ENCODE measurements around the gene SCO2.

The SCO2 gene

GRCh38 chr22:50503475-50504145, 21.8 kb downstream of the SCO2 start:
- TF ChIP-seq CTCF (IDR thresholded peaks at IDR 0.05; ENCODE audit: insufficient read depth, low read length, poor library complexity, severe bottlenecking): peak; percentile 17
- H3K27me3 ChIP-seq (replicated peaks; ENCODE audit: control insufficient read depth, insufficient read depth, low read length): no peaks in the 10 kb centered on the region
- peaks cover 20% of the 10 kb centered on the region for H3K36me3 ChIP-seq (ENCODE audit: control insufficient read depth, insufficient read depth, low read length)
- H3K4me3 ChIP-seq (replicated peaks; ENCODE audit: low read depth, low read length): no peak overlapping the region
- no peak for DNase-seq (ENCODE audit: extremely low read depth, insufficient read length)

- Histone ChIP-seq H3K4me3 (replicated peaks; ENCODE audit: low read depth, low read length) (no peak overlapping the region), H3K27me3 (replicated peaks; ENCODE audit: control insufficient read depth, insufficient read depth, low read length) (no peaks in the 10 kb centered on the region), H3K36me3 (ENCODE audit: control insufficient read depth, insufficient read depth, low read length) (peaks cover 20% of the 10 kb centered on the region)
- DNase-seq (ENCODE audit: extremely low read depth, insufficient read length): no peak
- TF ChIP-seq CTCF (IDR thresholded peaks at IDR 0.05; ENCODE audit: insufficient read depth, low read length, poor library complexity, severe bottlenecking): no peak
These were observed 22.5 kb downstream of the SCO2 start for GRCh38 chr22:50502628-50503474.

- no peak for TF ChIP-seq CTCF (IDR thresholded peaks at IDR 0.05; ENCODE audit: insufficient read depth, low read length, poor library complexity, severe bottlenecking)
- Histone ChIP-seq H3K36me3 (ENCODE audit: control insufficient read depth, insufficient read depth, low read length) (peaks cover 20% of the 10 kb centered on the region), H3K27me3 (replicated peaks; ENCODE audit: control insufficient read depth, insufficient read depth, low read length) (no peaks in the 10 kb centered on the region), H3K4me3 (replicated peaks; ENCODE audit: low read depth, low read length) (no peak overlapping the region)
- DNase-seq (ENCODE audit: extremely low read depth, insufficient read length): no peak
These were observed 23.3 kb downstream of the SCO2 start for GRCh38 chr22:50502096-50502495.

- Histone ChIP-seq H3K4me3 (replicated peaks; ENCODE audit: low read depth, low read length) (no peak overlapping the region), H3K36me3 (ENCODE audit: control insufficient read depth, insufficient read depth, low read length) (peaks cover 18% of the 10 kb centered on the region)
- no peak for TF ChIP-seq CTCF (IDR thresholded peaks at IDR 0.05; ENCODE audit: insufficient read depth, low read length, poor library complexity, severe bottlenecking)
These were observed 24.9 kb downstream of the SCO2 start for GRCh38 chr22:50500452-50500851.

GRCh38 chr22:50498322-50498890, 27.0 kb downstream of the SCO2 start:
- H3K36me3 ChIP-seq (ENCODE audit: control insufficient read depth, insufficient read depth, low read length): peaks cover 7% of the 10 kb centered on the region
- no peaks in the 10 kb centered on the region for H3K27me3 ChIP-seq (replicated peaks; ENCODE audit: control insufficient read depth, insufficient read depth, low read length)
- peak; percentile 72 for TF ChIP-seq CTCF (IDR thresholded peaks at IDR 0.05; ENCODE audit: insufficient read depth, low read length, poor library complexity, severe bottlenecking)
- no peak for DNase-seq (ENCODE audit: extremely low read depth, insufficient read length)
- no peak overlapping the region for H3K4me3 ChIP-seq (replicated peaks; ENCODE audit: low read depth, low read length)

More at GRCh38 chr22:50500452-50500851, 24.9 kb downstream of the SCO2 start:
- no peaks in the 10 kb centered on the region for H3K27me3 ChIP-seq (replicated peaks; ENCODE audit: control insufficient read depth, insufficient read depth, low read length)
- no peak for DNase-seq (ENCODE audit: extremely low read depth, insufficient read length)

All from GM06990 (cell line).